DND-41 (cell line): ENCODE results near the gene TRIM13.
A peak's percentile ranks its signal among the peaks of the same experiment; 100 is the strongest.

Experiments
- ATAC-seq: fragments of 200-7000 bp; cut with Tn5 transposase; 3 replicates; pipeline ENCODE4 v1.9.1; 2021; ENCODE audit warnings: low read depth; ENCODE audit not compliant: insufficient read depth
- DNase-seq: peaks from one replicate; pipeline ENCODE4 v3.0.0-alpha.2; 2020
- H2AFZ ChIP-seq: 2 replicates; pipeline ENCODE4 v1.6.0; 2012; ENCODE audit warnings: low read depth, low read length
- H3K27ac ChIP-seq: 2 replicates; pipeline ENCODE4 v1.5.1; 2012; ENCODE audit warnings: low read length, inconsistent platforms
- H3K27me3 ChIP-seq: fragments of 200-600 bp; sonication (generic); 2 replicates; pipeline ENCODE4 v1.6.0; 2012; ENCODE audit warnings: low read length, mild to moderate bottlenecking, inconsistent platforms; ENCODE audit not compliant: insufficient read depth, poor library complexity
- H3K36me3 ChIP-seq: 2 replicates; pipeline ENCODE4 v1.5.1; 2012; ENCODE audit warnings: low read length, inconsistent platforms; ENCODE audit not compliant: insufficient read depth
- H3K4me1 ChIP-seq: 2 replicates; pipeline ENCODE4 v1.5.1; 2012; ENCODE audit warnings: mild to moderate bottlenecking, low read length; ENCODE audit not compliant: insufficient read depth
- H3K4me2 ChIP-seq: 2 replicates; pipeline ENCODE4 v1.6.0; 2012; ENCODE audit warnings: mild to moderate bottlenecking, moderate library complexity, low read length, inconsistent platforms; ENCODE audit not compliant: insufficient read depth
- H3K4me3 ChIP-seq, 2 experiments: fragments of 200-600 bp in 1 of 2; shearing (Covaris generic) in 1 of 2; 2 replicates each; pipeline ENCODE4 v1.5.1; 2012 to 2016; ENCODE audit warnings: inconsistent platforms in 2 of 2, low read length in 2 of 2, mild to moderate bottlenecking in 2 of 2, low read depth in 1 of 2, moderate library complexity in 1 of 2
- H3K79me2 ChIP-seq: 2 replicates; pipeline ENCODE4 v1.6.0; 2012; ENCODE audit warnings: low read length, inconsistent platforms; ENCODE audit not compliant: insufficient read depth
- H3K9ac ChIP-seq: 2 replicates; pipeline ENCODE4 v1.6.0; 2012; ENCODE audit warnings: low read depth, mild to moderate bottlenecking, inconsistent platforms, low read length, moderate library complexity
- H3K9me3 ChIP-seq: 2 replicates; pipeline ENCODE4 v1.5.1; 2012; ENCODE audit warnings: low read length, moderate library complexity, mild to moderate bottlenecking, inconsistent platforms; ENCODE audit not compliant: insufficient read depth, severe bottlenecking
- H4K20me1 ChIP-seq: 2 replicates; pipeline ENCODE4 v1.6.0; 2012; ENCODE audit warnings: low read length; ENCODE audit not compliant: insufficient read depth
- CTCF ChIP-seq: IDR thresholded peaks from 2 replicates; pipeline ENCODE4 v1.5.1; 2012; ENCODE audit warnings: borderline replicate concordance, low read length, moderate library complexity, mild to moderate bottlenecking; ENCODE audit not compliant: poor library complexity, severe bottlenecking; ENCODE audit errors: extremely low read depth
- EZH2 ChIP-seq: IDR thresholded peaks from 3 replicates; pipeline ENCODE4 v1.6.1; 2012; ENCODE audit warnings: borderline replicate concordance, low read depth, mild to moderate bottlenecking, moderate library complexity, low read length, inconsistent platforms; ENCODE audit not compliant: severe bottlenecking

TRIM13 gene

GRCh38 chr13:49993666-49994065 lies 3.2 kb upstream of the TRIM13 start:
- DNase-seq (no peak), ATAC-seq (no peak)
- peaks cover 14% of the 10 kb centered on the region for H3K79me2 ChIP-seq
- no peak overlapping the region for H3K9ac ChIP-seq
- no peaks in the 10 kb centered on the region for H3K27me3 ChIP-seq
- no peak overlapping the region for H3K4me2 ChIP-seq
- H3K36me3 ChIP-seq, result peaks cover 15% of the 10 kb centered on the region
- H3K4me1 ChIP-seq, result peaks cover 17% of the 10 kb centered on the region
- H2AFZ ChIP-seq, result no peak overlapping the region
- 0 out of 2 replicates have a peak, but pooled peaks cover 3% of the 10 kb centered on the region for H4K20me1 ChIP-seq
- TF ChIP-seq CTCF, result no peak
- no peak overlapping the region for H3K27ac ChIP-seq
- H3K9me3 ChIP-seq, result no peaks in the 10 kb centered on the region
- H3K4me3 ChIP-seq, result no peak overlapping the region

GRCh38 chr13:49995625-49996101 lies 1.2 kb upstream of the TRIM13 start:
- Histone ChIP-seq H3K36me3 (peaks cover 33% of the 10 kb centered on the region), H4K20me1 (peaks cover 12% of the 10 kb centered on the region; the same call in 1 of the 2 replicates), H3K9me3 (no peaks in the 10 kb centered on the region), H3K4me1 (peaks cover 37% of the 10 kb centered on the region), H3K27me3 (no peaks in the 10 kb centered on the region), H3K27ac (peak overlapping the region; percentile 85), H3K4me2 (peak overlapping the region; percentile 64; the same call in 1 of the 2 replicates), H2AFZ (no peak overlapping the region), H3K9ac (no peak overlapping the region; the same call in 1 of the 2 replicates), H3K79me2 (peaks cover 34% of the 10 kb centered on the region), H3K4me3 (no peak overlapping the region)
- no peak for DNase-seq
- ATAC-seq, result no peak
- no peak for TF ChIP-seq EZH2
- no peak for TF ChIP-seq CTCF

GRCh38 chr13:49996161-49996915 lies 504 bp upstream of the TRIM13 start:
- Histone ChIP-seq H3K4me2 (peak overlapping the region; percentile 64), H3K9ac (peak overlapping the region; percentile 75), H3K36me3 (peaks cover 35% of the 10 kb centered on the region), H3K27me3 (no peaks in the 10 kb centered on the region), H2AFZ (peak overlapping the region; percentile 75), H3K9me3 (no peaks in the 10 kb centered on the region), H4K20me1 (peaks cover 15% of the 10 kb centered on the region; the same call in 1 of the 2 replicates), H3K79me2 (peaks cover 39% of the 10 kb centered on the region), H3K27ac (peak overlapping the region; percentile 85), H3K4me3 (peak overlapping the region; percentile 30 to 55; a peak in 3 of 4 replicates), H3K4me1 (peaks cover 43% of the 10 kb centered on the region)
- TF ChIP-seq EZH2, result no peak
- TF ChIP-seq CTCF, result no peak
- DNase-seq (peak; percentile 92), ATAC-seq (peak; percentile 79)
